Stimulated activated CD8-positive, alpha-beta memory T cell treated with anti-CD3 and anti-CD28 coated beads, Interleukin-15, amount 100 ng/mL, for 24 hours (primary cell): Measurements from ENCODE around the gene LETM1.
"Not testable (repeated sequence)": the region's sequence is repeated elsewhere in the genome, so short reads cannot be mapped to it uniquely, and the experiment has no call there.

Experiments used
- DNase-seq: peaks from one replicate; pipeline ENCODE4 v3.0.0-alpha.2; 2020; ENCODE audit warnings: low read depth

LETM1 gene

DNA sequence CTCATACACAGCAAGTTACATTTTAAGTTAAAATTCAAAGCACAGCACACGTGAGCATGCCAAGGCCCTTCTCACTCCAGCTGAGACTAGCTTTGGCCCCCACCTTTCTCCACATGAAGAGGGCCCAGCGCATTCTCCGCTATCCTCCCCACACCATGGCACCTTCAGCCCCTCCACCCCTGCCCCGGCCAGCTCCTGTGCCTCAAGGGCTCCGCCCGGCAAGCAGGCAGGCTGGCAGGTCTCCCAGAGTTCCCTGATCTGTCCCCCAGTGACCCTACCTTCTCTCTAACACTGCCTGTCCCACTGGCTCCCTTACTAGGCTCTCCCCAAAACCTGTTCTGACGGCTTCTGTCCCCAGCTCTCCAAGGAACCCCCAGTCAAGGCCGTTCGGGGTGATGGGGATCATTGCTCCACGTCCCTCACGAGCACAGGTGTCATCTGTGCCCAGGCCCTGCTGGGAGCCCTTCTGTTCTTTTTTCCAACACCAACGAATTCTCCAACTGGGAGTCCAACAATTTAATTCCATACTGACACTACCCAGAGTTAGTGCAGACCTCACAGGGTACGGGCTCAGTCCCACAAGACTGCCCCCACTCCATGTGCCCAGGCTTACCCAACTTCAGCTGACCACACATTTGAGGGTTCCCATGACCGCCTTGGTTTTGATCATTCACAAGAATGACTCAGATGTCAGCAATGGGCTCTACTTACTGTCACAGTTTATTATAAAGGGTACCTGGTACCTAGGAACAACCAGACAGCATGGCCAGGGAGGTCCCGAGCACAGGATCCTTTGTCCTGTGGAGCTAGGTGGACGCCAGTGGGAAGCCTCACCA lies 4.2 kb downstream of the LETM1 start:
- DNase-seq: no peak

DNA sequence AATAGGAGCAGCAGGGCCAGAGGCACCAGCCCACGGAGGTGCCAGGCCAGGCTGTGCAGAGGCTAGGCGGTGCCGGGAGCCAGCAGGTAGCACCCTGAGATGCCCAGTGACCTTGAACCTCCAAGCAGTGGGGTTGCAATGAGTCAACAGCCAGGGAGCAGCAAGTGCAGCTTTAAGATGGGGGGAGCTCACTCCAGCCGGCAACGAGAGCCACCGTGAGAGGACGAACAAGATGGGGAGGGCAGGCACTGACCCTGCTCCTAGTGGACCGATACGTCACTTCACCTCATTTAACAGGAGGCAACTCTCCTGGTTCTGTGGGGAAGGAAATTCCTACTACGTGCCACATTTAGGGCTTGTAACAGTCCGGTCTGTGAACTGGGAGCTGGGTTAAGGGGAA lies 4.8 kb downstream of the LETM1 start:
- DNase-seq: no peak

DNA sequence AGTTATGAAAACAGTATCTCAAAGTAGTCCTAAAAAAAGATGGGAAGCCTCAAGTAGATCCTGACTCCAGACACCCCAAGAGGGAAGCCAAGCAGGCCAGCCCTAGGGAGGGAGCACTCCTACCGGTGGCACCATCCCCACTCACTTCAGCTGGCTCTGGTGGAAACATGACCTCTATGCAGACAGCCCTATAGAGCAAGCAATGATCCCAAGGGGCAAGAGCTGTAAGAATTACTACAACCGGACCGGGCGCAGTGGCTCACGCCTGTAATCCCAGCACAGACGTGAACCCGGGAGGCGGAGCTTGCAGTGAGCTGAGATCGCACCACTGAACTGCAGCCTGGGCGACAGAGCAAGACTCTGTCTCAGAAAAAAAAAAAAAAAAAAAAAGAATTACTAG lies 5.7 kb downstream of the LETM1 start:
- no peak for DNase-seq

GRCh38 chr4:1846580-1846979 lies 9.4 kb downstream of the LETM1 start:
- DNase-seq: no peak

- DNase-seq: not testable (repeated sequence)
Observed at GRCh38 chr4:1844618-1845017, 11.3 kb downstream of the LETM1 start.

DNA sequence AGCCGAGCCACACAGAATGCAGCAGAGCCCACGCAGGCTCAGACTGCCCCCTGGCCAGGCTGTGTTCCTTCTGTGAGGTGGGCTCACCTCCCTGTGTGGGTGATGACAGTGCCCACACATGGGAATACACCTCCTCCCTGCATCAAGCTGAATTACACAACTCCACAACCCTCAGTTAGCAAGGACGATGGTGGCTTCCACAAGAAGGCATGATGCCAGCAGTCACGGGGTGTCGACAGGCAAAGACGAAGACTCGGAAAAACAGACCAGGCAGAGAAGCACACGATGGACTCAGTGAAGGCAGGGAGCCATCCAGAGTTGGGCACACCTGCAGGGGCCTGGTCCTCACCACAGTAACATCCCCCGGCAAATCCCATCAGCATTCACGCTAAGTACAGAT lies 12.1 kb downstream of the LETM1 start:
- no peak for DNase-seq

DNA sequence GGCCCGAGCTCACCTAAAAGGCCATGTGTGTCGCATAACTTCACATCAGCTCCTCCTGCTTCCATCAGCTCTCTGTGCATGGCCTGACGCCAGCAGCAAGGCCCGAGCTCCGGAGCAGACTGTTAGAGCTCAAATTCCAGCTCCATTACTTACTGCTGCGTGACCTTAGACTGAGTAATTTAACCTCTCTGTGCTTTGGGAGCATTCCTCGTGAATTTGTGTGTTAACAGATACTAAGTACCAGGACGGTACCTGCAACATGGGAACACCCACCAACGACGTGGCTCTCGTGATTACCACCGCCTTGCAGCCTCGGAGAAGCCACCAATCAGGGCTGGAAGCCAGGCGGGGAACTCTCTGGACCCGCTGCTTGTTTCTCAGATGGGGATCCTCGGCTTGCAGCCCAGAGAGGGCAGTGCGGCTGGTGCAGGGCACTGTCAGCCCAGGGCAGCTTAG lies 12.9 kb downstream of the LETM1 start:
- DNase-seq: no peak

DNA sequence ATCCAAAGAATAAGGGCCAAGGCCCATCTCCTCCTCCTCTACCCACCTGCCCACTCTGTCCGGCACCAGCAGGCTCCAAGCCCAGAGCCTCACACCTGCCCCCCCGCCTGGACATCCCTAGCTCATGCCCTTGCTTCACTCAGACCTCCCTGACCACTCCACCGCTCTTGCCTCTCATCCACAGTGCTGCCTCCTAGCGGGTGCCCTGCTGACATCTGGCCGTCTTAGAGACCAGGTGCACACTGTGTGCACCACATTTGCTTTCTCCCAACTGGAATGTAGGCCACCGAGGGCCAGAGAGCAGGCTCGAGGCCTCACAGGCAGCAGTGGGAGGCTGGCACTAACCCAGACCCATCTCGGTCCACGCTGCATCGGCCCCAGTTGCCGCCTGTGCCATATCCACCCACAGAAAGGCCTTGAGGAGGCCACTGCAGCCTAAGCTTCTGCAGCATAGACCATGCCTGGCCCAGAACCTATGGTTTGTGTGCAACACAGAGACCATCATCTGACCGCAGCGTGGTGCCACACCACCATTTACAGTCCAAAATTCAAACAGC lies 13.5 kb downstream of the LETM1 start:
- no peak for DNase-seq

GRCh38 chr4:1841887-1842210 lies 14.1 kb downstream of the LETM1 start:
- DNase-seq: no peak

DNA sequence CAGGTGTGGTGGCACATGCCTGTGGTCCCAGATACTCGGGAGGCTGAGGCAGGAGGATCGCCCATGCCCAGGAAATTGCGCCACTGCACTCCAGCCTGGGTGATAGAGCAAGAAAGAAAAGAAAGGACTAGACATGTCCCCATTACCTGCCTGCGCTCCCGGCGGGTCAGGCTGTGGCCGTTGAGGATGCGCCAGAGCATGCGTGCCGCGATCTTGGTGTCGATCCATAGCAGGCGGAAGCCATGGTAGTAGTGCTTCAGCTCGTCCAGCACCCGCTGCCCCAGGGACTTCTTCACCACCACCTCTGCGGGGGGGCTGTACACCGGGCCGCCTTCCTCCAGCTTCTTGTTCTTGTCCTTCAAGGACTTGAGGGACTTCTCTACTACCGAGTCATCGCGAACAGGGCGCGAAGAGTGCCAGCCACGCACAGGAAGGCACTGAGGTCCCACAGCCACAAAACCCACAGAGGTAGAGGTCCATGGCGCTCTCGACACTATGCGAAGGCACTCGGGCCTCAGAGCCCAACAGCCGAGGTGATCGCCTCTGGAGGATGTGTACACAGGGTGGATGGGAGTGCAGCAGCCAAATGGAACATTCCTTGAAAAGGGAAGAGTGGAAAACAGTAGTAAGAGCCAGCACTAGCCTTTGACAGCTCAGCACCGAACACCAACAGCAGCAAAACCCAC lies 14.6 kb downstream of the LETM1 start:
- no peak for DNase-seq

DNA sequence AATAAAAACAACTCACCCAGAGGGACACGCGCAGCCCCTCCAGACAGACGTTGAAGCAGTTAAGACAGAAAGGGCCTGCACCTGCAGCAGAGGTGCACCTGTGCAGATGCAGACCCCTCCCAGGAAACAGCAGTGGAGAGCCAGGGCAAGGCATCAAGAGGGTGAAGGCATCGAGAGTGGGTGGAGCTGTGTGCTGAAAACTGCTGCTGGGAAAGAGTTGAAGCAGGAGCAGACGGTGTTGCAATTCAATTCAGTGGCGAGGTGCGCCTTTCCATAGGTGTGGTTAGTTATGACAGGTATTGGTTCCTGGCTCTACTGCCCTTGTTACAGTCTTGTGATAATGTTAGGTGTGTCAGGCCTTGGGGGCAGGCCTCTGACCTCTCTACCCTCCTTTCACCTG lies 16.7 kb downstream of the LETM1 start:
- no peak for DNase-seq

DNA sequence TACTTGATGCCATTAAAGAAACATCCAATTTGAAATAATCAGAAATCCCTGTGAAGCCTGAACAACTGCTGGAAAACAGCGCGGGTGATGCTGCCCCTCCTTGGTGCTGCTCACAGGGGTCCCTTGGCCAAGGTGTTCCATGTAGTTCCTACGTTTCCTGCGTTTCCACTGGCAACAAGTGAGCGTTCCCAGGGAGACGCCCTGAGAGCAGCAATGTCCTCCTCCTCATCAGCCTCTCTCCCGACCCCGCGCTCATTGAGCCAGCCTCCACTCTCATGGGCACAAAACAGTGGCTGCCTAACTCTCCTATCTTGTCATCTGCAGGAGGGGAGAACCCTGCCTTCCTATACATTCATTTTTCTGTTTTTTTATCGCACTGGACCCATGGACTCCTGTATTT lies 18.9 kb downstream of the LETM1 start:
- DNase-seq: no peak

GRCh38 chr4:1836650-1837049 lies 19.3 kb downstream of the LETM1 start:
- no peak for DNase-seq

GRCh38 chr4:1835836-1836235 lies 20.1 kb downstream of the LETM1 start:
- DNase-seq: not testable (repeated sequence)

- no peak for DNase-seq
Observed at GRCh38 chr4:1834047-1834775, 21.7 kb downstream of the LETM1 start.

DNA sequence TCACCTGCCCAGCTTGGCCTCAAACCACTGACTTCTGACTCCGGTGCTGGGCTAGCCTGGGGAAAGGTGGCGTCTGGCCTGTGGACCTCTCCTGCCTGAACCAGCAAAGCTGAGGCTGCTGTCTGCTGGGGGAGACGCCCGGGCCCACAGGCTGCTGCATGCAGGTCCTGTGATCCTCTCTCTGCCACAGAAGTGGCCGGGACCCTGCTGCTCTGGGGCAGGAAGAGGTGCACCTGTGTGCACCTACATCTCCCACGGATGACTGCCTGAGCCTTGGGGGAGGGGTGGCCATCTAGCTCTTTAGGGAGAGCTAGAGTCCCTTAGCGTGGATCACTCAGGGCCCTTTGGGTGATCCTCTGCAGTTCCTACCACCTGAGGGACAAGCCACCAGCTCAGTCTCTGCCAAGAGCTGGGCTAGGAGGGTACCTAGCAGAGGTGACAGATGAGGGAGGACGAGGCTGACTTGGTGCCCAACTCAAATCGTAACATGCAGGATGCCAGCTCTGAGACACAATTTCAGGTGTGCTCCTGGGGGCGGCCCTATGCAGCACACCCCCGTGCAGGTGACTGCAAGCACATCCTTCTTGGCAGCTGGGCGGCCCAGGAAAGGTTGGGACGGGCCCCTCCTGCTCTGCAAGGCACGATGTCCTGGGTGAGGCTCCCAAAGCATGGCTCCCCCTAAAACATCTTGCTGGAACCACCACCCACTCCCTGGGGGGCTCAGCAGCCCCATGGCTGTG lies 22.5 kb downstream of the LETM1 start:
- DNase-seq: no peak

GRCh38 chr4:1832690-1833089 lies 23.3 kb downstream of the LETM1 start:
- DNase-seq: no peak

- no peak for DNase-seq
Observed at GRCh38 chr4:1831331-1831730, 24.6 kb downstream of the LETM1 start.

DNA sequence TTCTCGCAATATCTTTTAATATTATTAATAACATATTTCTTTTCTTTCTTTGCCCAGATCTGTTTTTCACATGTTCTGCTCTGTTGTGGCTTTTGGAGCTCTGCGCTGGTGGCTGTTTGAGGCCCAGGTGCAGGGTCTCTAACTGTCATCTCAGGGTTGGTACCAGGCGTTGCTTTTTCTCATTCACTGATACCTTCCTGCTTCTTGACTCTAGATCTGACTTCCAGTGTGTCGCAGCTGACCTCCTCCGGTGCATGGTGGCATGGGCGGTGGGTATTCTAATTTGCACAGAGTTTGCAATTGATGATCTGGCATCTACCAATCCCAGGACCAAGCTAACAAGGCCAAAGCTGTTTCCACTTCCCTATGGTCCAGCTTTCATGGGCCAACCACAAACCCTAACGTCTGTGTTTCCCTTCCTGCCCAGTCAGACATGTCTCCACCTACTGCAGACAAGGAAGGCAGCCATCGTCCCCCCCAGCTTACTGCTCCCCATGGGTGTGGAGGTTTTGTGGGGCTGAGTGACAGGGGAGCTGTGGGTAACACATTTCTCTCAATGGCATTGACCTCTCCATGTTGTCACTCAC lies 25.2 kb downstream of the LETM1 start:
- no peak for DNase-seq

DNA sequence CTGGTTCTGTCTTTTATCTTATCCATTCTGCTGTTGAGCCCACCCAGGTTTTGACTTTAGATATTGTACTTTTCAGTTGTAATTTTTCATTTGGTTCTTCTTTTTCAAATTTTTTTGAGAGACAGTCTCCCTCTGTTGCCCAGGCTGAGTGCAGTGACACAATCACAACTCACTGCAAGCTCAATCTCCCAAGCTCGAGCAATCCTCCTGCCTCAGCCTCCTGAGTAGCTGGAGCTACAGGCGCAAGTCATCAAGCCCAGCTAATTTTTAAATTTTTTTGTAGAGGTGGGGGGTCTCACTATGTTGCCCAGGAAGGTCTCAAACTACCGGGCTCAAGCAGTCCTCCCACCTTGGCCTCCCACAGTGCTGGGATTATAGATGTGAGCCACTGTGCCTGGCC lies 25.7 kb downstream of the LETM1 start:
- no peak for DNase-seq

DNA sequence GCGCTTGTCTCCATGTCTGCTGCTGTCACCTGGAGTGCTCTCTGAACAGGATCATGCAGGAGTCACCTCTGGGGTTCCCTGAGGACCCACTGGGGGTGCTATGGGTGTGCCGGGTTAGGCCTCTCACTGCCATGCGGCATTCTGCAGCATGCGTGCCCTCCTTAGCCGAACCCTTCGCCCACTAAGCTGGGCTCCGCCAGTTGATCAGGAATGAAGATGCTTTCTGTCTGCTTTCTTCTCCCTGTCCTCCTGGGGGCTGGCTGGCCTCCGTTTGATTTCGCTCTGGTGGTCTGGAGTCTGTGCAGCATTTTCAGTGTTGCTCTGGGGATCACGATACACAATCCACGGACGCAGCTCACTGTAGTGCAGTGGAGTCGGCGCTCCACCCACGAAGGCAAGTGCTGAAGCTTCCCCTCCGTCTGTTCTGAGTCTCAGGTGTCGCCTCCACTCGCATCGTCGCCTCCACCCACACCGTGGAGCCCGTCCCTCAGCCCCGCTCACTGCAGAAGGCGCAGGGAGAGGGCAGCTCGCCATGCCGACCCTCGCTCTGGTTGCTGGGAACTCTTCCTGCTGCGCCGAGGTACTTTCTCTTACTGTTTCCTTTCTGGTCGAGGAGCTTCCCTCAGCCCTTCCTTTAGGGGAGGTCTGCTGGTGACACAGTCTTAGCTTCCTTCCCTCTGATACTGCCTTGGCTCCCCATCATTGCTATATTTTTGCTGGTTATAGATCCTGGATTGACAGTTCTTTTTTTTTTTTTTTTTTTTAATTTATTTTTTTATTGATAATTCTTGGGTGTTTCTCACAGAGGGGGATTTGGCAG lies 29.2 kb downstream of the LETM1 start:
- DNase-seq: no peak
